AG20443 (cell line): ENCODE measurements around the gene LCOR.
"Not testable (repeated sequence)": the region's sequence is repeated elsewhere in the genome, so short reads cannot be mapped to it uniquely, and the experiment has no call there.

ENCODE experiments used
- DNase-seq: peaks from one replicate; pipeline ENCODE4 v3.0.0; 2012; ENCODE audit warnings: low spot score, mixed read lengths

LCOR gene

DNA sequence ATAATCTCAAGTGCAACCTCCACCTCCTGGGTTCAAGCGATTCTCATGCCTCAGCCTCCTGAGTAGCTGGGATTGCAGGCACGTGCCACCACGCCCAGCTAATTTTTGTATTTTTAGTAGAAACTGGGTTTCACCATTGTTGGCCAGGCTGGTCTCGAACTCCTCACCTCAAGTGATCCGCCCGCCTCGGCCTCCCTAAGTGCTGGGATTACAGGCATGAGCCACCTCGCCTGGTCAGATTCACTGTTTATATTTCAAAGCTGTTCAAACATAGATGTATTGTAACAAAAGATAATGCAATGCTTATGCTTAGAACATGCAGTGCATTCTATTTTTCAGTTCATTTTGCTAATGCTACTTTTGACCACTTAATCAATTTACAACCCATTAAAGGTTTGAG, 111.1 kb downstream of the LCOR start:
- DNase-seq: not testable (repeated sequence)

DNA sequence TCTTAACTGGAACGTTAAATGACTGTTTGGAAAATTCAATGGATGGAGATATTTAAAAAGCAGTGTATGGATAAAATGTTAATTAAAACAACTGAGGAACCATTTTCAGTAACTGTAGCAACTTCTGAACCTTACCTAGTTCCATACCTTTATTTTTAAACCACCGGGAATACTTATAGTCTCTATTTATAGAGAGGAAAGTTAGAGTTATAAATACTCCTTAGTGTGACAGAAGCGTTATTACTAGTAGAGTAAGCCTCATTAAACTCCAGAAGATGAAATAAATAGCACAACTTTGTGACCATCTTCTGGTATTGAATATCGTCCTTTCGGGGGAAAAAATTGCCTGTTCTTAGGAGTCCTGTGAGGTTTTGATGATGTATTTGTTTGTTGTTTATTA, 114.9 kb downstream of the LCOR start:
- no peak for DNase-seq

DNA sequence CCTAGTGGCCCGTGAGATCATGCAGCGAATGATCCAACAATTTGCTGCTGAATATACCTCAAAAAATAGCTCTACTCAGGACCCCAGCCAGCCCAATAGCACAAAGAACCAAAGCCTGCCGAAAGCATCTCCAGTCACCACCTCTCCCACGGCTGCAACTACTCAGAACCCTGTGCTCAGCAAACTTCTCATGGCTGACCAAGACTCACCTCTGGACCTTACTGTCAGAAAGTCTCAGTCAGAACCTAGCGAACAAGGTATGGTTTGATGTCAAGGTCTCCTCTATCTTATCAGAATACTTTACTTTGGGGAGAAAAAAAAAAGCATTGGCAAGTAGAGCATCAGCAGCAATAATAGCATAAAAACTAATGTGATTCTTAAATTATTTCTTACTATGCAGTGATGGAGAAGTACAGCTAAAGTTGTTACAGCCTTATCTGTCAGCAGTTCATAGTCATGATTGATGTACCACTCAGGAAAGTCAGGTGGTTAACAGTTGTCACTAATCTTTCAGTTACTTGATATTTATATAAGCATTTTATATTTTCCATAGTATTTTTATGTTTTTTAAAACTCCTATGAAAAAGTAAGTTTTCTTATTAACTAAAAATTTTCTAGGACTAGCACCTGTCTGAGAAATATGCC, 117.1 kb downstream of the LCOR start:
- no peak for DNase-seq

DNA sequence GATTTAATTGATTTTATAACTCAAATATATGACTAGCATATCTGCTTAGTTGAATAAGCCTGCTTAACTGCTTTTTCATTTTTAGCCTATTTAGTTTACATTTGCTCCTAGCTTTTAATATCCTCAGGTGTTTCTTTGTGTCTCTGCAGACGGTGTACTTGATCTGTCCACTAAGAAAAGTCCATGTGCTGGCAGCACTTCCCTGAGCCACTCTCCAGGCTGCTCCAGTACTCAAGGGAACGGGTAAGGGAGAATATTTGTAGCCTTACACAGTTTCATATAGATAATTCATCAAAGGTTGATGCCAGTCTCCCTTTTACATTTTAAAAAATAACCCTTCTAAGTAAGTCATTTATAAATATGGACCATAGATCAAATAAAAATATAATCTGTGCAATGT, 119.9 kb downstream of the LCOR start:
- DNase-seq: no peak

DNA sequence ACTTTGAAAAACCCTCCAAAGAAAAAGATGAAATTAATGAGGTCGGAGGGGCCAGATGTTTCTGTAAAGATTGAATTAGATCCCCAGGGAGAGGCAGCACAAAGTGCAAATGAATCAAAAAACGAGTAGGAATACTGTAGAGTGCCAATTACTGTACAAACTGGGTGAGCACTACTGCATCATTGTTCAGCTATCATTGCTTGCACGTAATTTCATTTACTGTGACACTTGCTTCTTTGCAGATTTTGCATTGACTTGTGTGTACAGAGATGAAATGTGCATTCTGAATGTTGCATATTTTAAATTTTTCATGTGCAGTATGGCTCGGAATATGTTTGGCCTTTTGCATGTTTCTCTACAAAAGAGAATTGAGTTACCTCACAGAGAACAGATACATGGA, 123.7 kb downstream of the LCOR start:
- no peak for DNase-seq

DNA sequence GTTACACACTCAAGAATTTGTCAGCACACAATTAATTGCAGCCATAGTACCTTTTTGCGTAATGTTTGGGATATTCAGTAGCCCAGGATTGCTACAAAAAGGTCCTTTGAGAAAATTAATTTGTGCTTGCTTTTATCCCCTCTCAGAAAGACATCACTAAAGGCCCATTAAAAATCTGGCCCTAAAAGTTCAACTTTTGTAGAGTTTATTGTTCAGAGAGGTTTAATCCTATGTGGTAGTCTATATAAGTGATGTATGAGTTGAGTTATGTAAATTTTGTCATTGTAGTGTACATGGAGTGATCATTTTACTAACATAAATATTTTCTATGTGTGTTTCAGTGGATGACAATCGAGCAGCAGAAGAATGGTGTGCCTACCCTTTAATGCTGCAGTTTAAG, 126.0 kb downstream of the LCOR start:
- DNase-seq: no peak

DNA sequence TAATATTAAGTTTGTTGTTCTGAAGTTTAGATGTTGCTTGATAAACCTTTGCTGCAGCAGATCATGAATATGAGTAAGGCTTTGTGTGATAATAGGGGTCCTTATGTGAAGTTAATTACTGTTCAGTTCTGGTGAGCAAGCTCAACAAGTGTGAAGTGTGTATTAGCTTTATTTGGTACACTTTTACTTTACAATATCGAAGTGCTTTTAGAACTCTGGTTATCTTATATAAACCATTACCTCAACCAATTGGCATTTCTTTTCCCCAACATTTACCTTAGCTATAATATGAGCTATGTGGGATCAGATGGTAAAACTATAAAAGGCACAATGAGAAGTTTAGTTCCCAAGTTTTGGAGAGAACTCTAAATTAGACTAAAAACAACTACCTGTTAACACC, 127.6 kb downstream of the LCOR start:
- no peak for DNase-seq

DNA sequence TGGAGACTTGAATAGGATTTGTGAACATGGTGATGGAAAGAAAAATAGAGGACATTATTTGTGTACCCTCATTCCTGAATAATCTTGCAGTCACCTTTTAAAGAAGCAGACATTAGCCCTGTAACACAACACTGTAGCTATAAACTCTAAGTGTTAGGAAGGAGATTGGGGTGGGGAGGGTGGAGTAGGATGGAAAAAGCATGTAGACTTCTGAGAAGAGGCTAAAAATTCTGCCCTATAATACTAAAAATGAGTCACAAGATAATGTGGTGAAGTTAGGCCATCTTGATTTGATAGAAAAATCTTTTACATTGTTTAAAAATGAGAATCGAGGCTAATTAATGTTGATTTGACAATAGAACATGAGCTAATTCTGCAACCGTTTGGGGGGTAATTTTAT, 128.8 kb downstream of the LCOR start:
- peak; percentile 24 for DNase-seq

DNA sequence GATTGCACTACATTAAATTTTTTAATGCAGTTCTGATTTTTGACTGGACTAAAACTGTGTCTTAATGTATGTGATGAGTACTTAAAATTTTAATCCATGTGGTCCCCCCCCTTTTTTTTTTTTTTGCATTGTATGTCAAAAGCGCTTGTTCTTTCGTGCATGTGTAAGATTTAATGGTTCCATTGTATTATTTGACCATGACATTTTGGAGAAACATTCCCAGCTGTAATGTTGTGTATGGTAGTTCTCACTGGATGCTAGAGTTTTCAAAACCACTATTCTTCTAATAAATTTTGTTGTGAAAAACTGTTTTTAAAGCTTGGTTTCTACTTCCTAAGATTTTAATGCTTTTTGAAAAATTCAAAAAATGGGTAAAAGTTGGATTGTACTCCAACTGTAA, 132.0 kb downstream of the LCOR start:
- DNase-seq: no peak

DNA sequence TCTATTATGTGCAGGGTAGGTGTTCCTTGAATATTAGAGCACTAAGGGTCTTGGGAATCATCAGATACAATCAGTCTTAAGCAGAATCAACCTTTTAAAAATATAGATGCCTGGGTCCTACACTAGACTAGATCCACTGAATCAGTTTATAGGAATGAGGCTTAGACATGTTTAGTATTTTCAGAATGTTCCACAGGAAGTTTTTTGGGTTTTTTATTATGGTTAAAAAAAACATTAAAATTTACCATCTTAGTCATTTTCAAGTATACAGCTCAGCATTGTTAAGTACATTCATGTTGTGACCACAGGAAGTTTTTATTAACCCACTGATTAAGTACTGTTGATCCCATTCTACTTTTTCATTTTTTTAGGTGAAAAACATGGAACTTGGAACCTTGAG, 135.7 kb downstream of the LCOR start:
- DNase-seq: no peak

DNA sequence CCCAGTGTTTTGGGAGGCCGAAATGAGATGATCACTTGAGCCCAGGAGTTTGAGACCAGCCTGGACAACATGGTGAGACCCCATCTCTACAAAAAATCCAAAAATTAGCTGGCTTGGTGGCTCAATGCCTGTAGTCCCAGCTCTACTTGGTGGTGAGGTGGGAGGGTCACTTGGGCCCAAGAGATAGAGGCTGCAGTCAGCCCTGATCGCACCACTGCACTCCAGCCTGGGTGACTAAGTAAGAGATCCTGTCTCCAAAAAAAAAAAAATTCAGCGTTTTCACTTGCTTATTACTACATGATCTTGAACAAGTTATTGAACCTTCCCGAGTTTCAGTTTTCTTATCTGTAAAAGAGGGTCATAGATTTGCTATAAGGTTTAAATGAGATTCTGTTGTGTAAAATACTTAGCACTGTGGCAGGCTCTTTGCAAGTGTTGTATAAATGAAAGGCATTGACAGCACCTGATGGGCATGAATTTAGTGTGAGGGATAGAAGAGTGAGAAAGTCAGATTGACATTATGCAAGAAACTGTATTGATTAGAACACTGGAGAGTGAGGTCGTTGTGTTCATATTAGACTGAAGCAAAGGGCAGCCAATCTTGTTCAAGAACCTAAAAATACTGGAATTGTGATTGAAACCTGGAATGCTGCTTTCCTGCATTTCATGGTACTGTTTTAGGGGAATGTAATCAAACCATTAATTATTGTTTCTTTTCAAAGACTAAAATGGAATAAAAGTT, 136.8 kb downstream of the LCOR start:
- DNase-seq: no peak

DNA sequence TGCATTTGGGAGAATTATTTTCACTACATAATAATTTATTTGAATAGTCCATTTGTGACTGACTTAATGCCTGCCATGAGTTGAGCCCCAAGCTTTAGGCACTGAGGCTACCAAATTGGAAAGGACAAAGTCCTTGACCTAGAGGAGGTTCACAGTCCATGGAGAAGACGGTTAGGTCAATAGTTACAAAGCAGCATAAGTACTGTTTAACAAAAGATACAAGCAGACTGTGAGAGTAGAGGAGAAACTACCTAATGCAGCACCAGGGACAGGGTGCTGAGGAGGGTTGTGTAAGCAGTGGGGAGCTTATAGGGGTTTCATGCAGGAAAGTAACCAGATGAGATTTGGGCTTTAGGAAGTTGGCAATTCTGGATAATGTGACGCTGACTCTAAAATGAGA, 139.2 kb downstream of the LCOR start:
- DNase-seq: no peak

DNA sequence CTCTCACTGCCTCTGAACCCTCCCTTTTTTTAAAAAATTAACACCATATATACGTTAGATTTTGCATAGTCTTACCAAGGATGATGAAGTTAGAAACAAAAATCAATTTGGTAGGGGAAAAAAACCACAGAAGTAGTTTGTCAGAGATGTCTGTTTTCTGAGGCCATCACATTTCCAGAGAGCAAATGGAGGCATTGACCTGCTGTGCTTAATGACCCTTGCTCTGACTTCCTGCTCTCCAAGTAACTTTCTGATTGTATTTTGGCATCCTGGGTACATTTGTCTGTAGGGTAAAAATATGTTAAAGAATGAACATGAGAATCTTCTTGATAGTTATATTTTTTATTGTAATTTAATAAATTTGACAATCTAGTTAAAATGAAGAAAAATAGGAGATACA, 140.2 kb downstream of the LCOR start:
- DNase-seq: no peak

DNA sequence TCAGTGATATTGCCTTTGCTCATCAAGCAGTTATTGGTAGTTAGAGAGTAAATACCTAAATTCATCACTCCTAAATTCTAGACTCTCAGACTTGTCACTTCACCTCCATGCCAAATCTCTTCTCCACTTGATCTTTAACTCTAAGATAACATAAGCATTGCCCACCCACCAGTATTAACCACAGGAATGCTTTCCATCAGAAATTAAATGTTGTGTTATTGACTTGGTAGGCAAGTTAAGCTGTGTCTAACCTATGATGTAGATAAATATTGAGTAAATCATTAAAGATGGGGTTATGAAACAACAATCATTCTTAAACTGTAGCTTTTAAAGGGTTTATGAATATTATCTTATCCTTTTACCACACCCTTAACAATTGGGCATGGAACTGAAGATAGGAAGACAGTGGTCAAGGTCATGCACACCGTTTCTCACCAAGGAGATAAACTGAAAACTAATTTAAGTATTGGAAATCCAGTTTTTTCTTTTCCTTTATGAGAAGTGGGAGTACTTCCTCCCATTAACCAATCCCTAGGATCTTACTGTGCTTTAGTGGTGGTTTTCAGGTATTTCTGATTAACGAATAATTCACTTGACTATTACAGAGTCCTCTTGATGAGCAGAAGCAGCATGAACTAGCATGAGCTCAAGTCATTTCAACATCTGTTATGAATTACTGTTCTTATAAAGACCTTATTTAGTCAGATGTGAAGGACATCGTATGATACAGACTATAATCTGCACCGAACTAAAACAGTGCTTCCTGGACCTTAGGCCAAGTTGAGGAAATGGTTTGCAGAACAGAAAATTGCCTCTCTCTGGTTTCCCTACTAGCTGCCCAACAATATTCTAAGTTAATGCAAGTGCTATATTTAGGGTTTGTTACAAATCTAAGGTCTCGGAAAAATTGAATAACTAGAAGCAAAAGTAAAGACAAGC, 142.0 kb downstream of the LCOR start:
- no peak for DNase-seq

DNA sequence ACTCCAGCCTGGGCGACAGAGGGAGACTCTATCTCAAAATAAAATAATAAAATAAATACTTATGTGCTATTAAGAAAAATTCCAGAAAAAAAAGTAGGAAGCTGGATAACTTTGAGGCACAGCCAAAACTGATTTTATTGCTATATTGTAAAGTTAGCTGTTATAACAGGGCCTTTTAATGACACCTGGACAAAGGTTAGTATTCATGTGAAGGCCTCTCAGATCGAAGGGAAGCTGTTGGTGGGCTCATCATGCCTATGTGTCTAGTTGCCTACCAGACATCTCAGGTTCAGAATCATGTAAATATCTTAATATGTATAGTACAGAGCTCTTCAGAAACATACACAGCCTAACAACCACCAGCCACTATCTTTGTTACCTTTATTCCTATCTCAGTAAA, 143.0 kb downstream of the LCOR start:
- no peak for DNase-seq

DNA sequence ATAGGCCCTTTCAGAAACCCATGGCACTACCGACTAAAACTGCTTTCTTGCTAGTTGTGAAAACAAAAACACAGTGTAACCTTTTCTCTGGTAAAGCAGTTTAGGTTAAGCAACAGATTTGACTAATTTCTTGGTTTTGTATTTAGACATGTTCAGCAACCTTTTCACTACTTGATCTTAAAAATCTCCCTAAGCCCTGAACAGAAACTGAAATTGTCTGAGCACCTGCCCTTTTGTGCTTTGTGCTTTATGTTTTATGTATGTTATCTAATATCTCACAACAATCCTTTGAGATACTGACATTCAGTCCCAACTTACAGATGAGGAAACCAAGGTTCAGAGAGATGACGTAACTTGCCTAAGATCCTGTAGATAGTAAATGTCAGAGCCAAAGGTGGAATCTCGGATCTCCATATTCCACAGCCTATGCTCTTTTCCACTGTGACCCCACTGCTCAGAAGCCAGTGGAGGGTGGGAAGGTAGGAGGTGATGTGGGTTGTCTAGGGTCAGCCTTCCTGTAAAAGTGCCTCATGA, 146.6 kb downstream of the LCOR start:
- DNase-seq: no peak

DNA sequence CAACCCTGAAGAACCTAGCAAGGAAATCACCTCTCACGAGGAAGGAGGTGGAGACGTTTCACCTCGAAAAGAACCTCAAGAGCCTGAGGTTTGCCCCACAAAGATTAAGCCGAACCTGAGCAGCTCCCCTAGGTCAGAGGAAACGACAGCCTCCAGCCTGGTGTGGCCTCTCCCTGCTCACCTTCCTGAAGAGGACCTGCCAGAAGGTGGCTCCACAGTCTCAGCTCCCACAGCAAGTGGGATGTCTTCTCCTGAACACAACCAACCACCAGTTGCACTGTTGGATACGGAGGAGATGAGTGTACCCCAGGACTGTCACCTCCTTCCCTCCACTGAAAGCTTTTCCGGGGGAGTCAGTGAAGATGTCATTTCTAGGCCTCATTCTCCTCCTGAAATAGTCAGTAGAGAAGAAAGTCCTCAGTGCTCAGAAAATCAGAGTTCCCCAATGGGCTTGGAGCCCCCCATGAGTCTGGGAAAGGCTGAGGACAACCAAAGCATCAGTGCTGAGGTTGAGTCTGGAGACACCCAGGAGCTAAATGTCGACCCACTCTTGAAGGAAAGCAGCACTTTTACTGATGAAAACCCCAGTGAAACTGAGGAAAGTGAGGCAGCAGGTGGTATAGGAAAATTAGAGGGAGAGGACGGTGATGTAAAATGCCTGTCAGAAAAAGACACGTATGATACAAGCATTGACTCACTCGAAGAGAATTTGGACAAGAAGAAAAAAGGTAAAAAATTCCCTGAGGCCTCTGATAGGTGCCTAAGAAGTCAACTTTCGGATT, 150.2 kb downstream of the LCOR start:
- DNase-seq: no peak

DNA sequence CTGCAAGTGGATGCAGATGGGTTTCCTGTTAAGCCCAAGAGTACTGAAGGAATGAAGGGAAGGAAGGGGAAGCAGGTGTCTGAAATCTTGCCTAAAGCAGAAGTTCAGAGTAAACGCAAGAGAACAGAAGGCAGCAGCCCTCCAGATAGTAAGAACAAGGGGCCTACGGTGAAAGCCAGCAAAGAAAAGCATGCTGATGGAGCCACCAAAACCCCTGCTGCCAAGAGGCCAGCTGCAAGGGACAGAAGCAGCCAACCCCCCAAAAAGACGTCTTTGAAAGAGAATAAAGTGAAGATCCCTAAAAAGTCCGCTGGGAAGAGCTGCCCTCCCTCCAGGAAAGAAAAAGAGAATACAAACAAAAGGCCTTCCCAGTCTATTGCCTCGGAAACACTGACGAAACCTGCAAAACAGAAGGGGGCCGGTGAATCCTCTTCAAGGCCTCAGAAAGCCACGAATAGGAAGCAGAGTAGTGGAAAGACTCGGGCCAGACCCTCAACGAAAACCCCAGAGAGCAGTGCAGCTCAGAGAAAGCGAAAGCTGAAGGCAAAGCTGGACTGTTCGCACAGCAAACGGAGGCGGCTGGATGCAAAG, 152.5 kb downstream of the LCOR start:
- peak; percentile 9 for DNase-seq

DNA sequence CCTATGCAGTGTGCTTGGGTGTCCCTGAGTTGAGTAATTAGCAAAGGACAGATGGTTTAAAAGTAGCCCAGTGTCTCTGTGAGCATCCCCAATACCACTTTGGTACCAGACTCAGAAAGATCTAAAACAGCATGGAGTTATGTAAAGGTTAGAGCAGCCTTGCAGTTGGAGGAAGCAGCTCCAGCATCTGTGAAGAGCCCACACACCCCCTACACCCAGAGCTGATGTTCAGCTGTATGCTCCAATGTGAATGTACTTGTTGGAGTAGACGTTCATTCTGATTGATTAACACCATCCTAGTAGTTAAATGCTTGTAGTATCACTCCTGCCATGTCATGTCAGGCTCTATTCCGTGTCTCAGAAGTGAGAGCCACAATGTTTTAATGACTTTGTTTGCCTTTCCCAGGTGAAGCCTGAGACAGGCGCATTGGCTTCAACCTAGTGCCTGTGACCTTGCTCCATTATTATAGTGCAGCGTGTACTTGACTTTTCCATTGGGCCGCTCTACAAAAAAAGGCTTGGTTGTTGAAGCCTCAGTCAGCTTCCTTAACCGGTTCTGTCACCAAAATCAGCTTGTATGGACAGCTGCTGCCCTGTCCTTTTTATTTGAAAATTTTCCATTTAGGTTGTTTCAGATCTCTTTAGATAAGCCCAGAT, 154.2 kb downstream of the LCOR start:
- DNase-seq: no peak

DNA sequence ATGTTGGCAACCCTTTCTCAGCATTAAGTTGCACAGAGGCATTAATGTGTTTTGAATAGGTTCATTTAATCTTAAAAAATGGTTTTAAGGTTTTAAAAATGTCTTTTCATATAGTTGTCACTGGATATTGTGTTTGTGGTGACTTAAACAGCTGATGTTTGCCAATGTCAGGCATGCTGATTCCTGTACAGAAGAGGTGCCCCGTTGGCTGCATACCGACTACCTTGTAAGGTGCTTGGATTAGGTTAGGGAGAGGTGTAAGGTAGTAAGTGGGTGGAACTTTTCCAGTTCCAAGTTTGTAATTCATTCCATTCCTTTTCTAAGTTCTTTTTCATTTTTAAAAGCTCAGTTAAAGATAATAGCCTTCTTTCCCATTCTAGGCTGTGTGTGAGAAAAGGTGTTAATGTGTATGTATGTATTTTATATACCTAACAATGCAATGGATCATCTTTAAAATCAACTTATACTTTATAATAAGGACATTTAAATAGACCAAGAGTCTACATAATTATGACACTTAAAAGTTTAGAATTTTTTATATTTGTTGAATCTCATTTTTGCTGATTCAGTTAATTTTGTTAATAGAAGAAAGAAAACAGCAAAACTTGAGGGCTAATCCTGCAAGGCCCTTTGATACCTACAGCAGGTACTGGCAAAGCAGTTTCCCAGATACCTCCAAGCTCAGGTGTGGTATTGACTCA, 155.2 kb downstream of the LCOR start:
- no peak for DNase-seq
